K562 (cell line): Measurements from ENCODE around the gene MACROD2. TPM values are rescaled to one million over a fixed set of nuclear protein-coding genes. Genes with fewer than 3 reads are reported as not detected.

Experiments used
- ATAC-seq: fragments of 200-7000 bp; cut with Tn5 transposase; 3 replicates; pipeline ENCODE4 v1.9.1; 2020; ENCODE audit warnings: moderate library complexity
- BruUV-seq: library from RNA; stranded (reverse); fragments of 400-500 nt; replicated peaks from 2 replicates; lab custom pipeline; 2021; lab: Mats Ljungman, UMichigan
- CTCF ChIA-PET: fragments of 300-600 bp; formaldehyde crosslinking; extraction: SDS; loops from one replicate; lab custom pipeline; 2021; ENCODE audit warnings: low intra/inter-chr PET ratio; lab: Yijun Ruan, JAX
- POLR2A ChIA-PET: fragments of 300-600, 350-650 bp; sonication (Branson Sonifier 250); formaldehyde crosslinking; extraction: SDS; loops from one replicate; lab custom pipeline; 2021; ENCODE audit warnings: antibody characterized with exemption, inconsistent platforms; lab: Yijun Ruan, JAX
- DNase-seq, 4 experiments: peaks; one replicate each; pipeline versions ENCODE4 v3.0.0 to v3.0.0-alpha.2; 2011 to 2018; ENCODE audit warnings: low spot score in 3 of 4, mixed read lengths in 3 of 4; ENCODE audit errors: extremely low read depth in 1 of 4
- FAIRE-seq: peaks from 2 replicates; lab custom pipeline; 2011; peaks lifted over from hg19 to GRCh38; lab: Jason Lieb, UNC
- H2AFZ ChIP-seq: 2 replicates; pipeline ENCODE4 v1.6.0; 2011; ENCODE audit warnings: low read depth, low read length, control low read depth, inconsistent platforms
- H3K27ac ChIP-seq: fragments of 200-600 bp; 3 replicates; pipeline ENCODE4 v1.8.0; 2011; ENCODE audit warnings: low read depth, mild to moderate bottlenecking, control low read depth, inconsistent platforms, low read length, moderate library complexity, mixed read lengths; ENCODE audit errors: extremely low read depth
- H3K27me3 ChIP-seq, 2 experiments: fragments of 300-600 bp in 1 of 2; 2 replicates in 1 of 2; 3 replicates in 1 of 2; pipeline versions ENCODE4 v1.6.0 to v1.8.0; 2011; ENCODE audit warnings: inconsistent platforms in 2 of 2, low read length in 2 of 2, mild to moderate bottlenecking in 1 of 2, mixed read lengths in 1 of 2, moderate library complexity in 1 of 2; ENCODE audit not compliant: control insufficient read depth in 2 of 2, insufficient read depth in 2 of 2
- H3K36me3 ChIP-seq: fragments of 300-600 bp; 3 replicates; pipeline ENCODE4 v1.8.0; 2011; ENCODE audit warnings: mild to moderate bottlenecking, low read length, inconsistent platforms; ENCODE audit not compliant: control insufficient read depth, insufficient read depth
- H3K4me1 ChIP-seq, 2 experiments: fragments of 200-600 bp in 1 of 2; replicated peaks in 1 of 2; 2 replicates in 1 of 2; 3 replicates in 1 of 2; pipeline versions ENCODE4 v1.5.1 to v1.8.0; 2011; ENCODE audit warnings: inconsistent platforms in 2 of 2, low read length in 2 of 2, mild to moderate bottlenecking in 1 of 2, mixed read lengths in 1 of 2, moderate library complexity in 1 of 2; ENCODE audit not compliant: control insufficient read depth in 2 of 2, insufficient read depth in 2 of 2
- H3K4me2 ChIP-seq: 2 replicates; pipeline ENCODE4 v1.6.1; 2011; ENCODE audit warnings: low read length, control low read depth, inconsistent platforms, mixed read lengths; ENCODE audit not compliant: insufficient read depth
- H3K4me3 ChIP-seq: fragments of 200-600 bp; sonication (generic), shearing (Covaris generic); 2 replicates; pipeline ENCODE4 v1.5.1; 2016; ENCODE audit warnings: control low read depth, inconsistent platforms
- H3K79me2 ChIP-seq: fragments of 200-600 bp; 3 replicates; pipeline ENCODE4 v1.8.0; 2011; ENCODE audit warnings: low read length, inconsistent platforms; ENCODE audit not compliant: control insufficient read depth, insufficient read depth
- H3K9ac ChIP-seq, 2 experiments: 2 replicates each; pipeline versions ENCODE4 v1.6.0 to v1.6.1; 2011; ENCODE audit warnings: low read depth in 2 of 2, low read length in 2 of 2, control low read depth in 1 of 2, inconsistent platforms in 1 of 2, mild to moderate bottlenecking in 1 of 2, mixed read lengths in 1 of 2; ENCODE audit not compliant: insufficient read depth in 1 of 2
- H3K9me1 ChIP-seq: one replicate; pipeline ENCODE4 v1.6.0; 2011; ENCODE audit warnings: inconsistent platforms, mild to moderate bottlenecking, low read length, moderate library complexity; ENCODE audit not compliant: control insufficient read depth, insufficient read depth
- H3K9me3 ChIP-seq: replicated peaks from 2 replicates; pipeline ENCODE4 v1.5.1; 2011; ENCODE audit warnings: low read depth, low read length, inconsistent platforms; ENCODE audit not compliant: control insufficient read depth, insufficient read depth
- H4K20me1 ChIP-seq: replicated peaks from 2 replicates; pipeline ENCODE4 v1.6.1; 2011; ENCODE audit warnings: low read length, inconsistent platforms, mixed read lengths; ENCODE audit not compliant: control insufficient read depth, insufficient read depth
- GABPB1 ChIP-seq: sonication (generic); formaldehyde crosslinking; IDR thresholded peaks from 2 replicates; pipeline ENCODE4 v1.8.0; 2022; ENCODE audit warnings: mild to moderate bottlenecking, missing genetic modification reagents
- NCOA1 ChIP-seq: fragments of 450-650 bp; IDR thresholded peaks from 2 replicates; pipeline ENCODE4 v1.6.1; 2016; ENCODE audit warnings: low read depth
- WGBS: fragments of 100-300 bp; shearing (Covaris generic); methylation state at CpG from one replicate; pipeline ENCODE4 v1.1.6; 2016; ENCODE audit warnings: low coverage, mixed read lengths; ENCODE audit not compliant: insufficient coverage; ENCODE audit errors: missing lambda C conversion rate; 5-methylcytosine and 5-hydroxymethylcytosine counted together
- in situ Hi-C: fragments of 300-500 bp; cut with MboI; formaldehyde crosslinking; loops from 4 replicates; pipeline ENCODE4 v1.15.0; 2018; ENCODE audit warnings: inconsistent platforms, mixed read lengths
- intact Hi-C: fragments of 100-400 bp; cut with micrococcal nuclease; formaldehyde crosslinking; loops from 2 replicates; pipeline ENCODE4 v1.14.2; 2022
- polyA plus RNA-seq, 8 experiments: library from polyadenylated mRNA; depleted of rRNA in 4 of 8; stranded (reverse) in 5 of 8; unstranded in 3 of 8; fragments of >200 nt; fragmentation: Nextera tagmentation in 2 of 8; fragmentation: Illumina TruSeq in 1 of 8; extraction: Ambion mirVana in 2 of 8; extraction: Trizol in 1 of 8; gene quantifications; 2 replicates each; pipeline versions ENCODE4 v1.2.1 to v1.2.3, GENCODE V29; 2011 to 2014; ENCODE audit warnings: inconsistent platforms in 1 of 8, missing spikeins in 1 of 8
- total RNA-seq, 7 experiments: library from RNA; depleted of rRNA in 6 of 7; stranded (reverse); fragments of >200 nt in 6 of 7; fragmentation: Illumina TruSeq in 2 of 7; extraction: Trizol in 2 of 7; gene quantifications; 2 replicates each; pipeline versions ENCODE4 v1.2.1 to v1.2.3, GENCODE V29; 2011 to 2021; ENCODE audit warnings: low replicate concordance in 1 of 7
- TF ChIP-seq, protein P1 (sequence below): fragments of 250-450 bp; sonication (Bioruptor Pico); IDR thresholded peaks from 2 replicates; pipeline ENCODE4 v1.4.0; 2020; ENCODE audit warnings: mild to moderate bottlenecking, moderate library complexity, borderline replicate concordance
- TF ChIP-seq, protein P2 (sequence below): fragments of 450-650 bp; IDR thresholded peaks from 2 replicates; pipeline ENCODE4 v1.6.1; 2016; ENCODE audit warnings: missing biosample characterization, missing genetic modification characterization
- TF ChIP-seq, protein P3 (sequence below): fragments of 450-650 bp; IDR thresholded peaks from 2 replicates; pipeline ENCODE4 v1.6.1; 2017; ENCODE audit warnings: antibody characterized with exemption, mild to moderate bottlenecking

MACROD2 gene
- total and polyA plus RNA-seq, 9 of the 15 experiments (the other 6 are each of a cell fraction or from before 2014, with no cell fraction given) = not detected

DNA sequence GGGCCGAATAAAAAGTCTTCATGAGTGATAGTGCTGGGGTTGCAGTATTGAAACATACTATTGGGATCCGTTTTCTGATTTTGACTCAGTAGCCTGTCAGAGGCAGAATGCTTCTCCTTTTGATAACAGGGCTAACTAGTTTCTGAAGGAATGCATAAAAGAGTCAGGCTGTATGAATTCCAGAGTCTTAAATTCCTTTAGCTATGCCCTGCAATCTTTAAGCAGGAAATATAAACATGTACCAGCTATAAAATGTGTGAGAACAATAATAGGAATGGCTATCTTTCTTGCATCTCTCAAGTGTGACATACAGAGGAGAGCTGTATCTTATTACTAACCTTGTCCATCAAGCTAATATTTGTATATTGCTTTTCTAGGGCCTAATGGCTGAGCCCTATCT, 1660.8 kb downstream of the MACROD2 start (continued):
- TF ChIP-seq, protein P1, sequence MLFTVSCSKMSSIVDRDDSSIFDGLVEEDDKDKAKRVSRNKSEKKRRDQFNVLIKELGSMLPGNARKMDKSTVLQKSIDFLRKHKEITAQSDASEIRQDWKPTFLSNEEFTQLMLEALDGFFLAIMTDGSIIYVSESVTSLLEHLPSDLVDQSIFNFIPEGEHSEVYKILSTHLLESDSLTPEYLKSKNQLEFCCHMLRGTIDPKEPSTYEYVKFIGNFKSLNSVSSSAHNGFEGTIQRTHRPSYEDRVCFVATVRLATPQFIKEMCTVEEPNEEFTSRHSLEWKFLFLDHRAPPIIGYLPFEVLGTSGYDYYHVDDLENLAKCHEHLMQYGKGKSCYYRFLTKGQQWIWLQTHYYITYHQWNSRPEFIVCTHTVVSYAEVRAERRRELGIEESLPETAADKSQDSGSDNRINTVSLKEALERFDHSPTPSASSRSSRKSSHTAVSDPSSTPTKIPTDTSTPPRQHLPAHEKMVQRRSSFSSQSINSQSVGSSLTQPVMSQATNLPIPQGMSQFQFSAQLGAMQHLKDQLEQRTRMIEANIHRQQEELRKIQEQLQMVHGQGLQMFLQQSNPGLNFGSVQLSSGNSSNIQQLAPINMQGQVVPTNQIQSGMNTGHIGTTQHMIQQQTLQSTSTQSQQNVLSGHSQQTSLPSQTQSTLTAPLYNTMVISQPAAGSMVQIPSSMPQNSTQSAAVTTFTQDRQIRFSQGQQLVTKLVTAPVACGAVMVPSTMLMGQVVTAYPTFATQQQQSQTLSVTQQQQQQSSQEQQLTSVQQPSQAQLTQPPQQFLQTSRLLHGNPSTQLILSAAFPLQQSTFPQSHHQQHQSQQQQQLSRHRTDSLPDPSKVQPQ (CRISPR knock-in tag) = no peak

DNA sequence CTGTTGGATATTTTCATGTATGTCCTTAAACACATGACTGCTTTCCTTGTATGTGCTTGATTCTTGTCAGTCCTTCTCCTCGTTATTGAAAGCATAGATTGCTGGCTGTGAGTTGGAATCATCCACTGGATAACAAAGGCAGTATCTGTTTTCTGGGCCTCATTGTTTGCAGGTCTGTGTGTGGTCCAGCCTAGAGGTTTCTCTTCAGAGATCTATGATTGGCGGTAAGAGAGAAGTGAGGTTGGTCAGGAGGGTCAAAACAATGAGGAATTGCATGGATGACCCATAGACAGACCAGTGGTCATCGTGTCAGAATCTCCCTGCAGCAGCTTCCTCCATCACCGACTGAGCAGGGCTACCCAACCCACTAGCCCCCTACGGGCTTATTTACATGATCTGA, 1663.0 kb downstream of the MACROD2 start:
- Histone ChIP-seq H3K27me3 (no peaks in the 10 kb centered on the region), H3K4me1 (no peaks in the 10 kb centered on the region), H3K4me3 (no peak overlapping the region), H3K9me1 (no peaks in the 10 kb centered on the region), H3K79me2 (no peaks in the 10 kb centered on the region), H2AFZ (no peak overlapping the region), H3K27ac (no peak overlapping the region), H3K4me2 (no peak overlapping the region), H3K9ac (no peak overlapping the region), H3K9me3 (no peaks in the 10 kb centered on the region), H4K20me1 (no peaks in the 10 kb centered on the region), H3K36me3 (no peaks in the 10 kb centered on the region)
- ChIA-PET POLR2A (no interaction called here), CTCF (no interaction called here)
- DNase-seq (no peak), ATAC-seq (no peak), FAIRE-seq (no peak)
- BruUV-seq = no TSS peak
- WGBS = 0% methylated on average over 5 of the region's 5 CpGs
- in situ Hi-C loops (no loop called here), intact Hi-C loops (no loop called here)
- no peak for TF ChIP-seq NCOA1
- TF ChIP-seq, protein P2, sequence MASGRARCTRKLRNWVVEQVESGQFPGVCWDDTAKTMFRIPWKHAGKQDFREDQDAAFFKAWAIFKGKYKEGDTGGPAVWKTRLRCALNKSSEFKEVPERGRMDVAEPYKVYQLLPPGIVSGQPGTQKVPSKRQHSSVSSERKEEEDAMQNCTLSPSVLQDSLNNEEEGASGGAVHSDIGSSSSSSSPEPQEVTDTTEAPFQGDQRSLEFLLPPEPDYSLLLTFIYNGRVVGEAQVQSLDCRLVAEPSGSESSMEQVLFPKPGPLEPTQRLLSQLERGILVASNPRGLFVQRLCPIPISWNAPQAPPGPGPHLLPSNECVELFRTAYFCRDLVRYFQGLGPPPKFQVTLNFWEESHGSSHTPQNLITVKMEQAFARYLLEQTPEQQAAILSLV (tag) = no peak
- TF ChIP-seq, protein P3, sequence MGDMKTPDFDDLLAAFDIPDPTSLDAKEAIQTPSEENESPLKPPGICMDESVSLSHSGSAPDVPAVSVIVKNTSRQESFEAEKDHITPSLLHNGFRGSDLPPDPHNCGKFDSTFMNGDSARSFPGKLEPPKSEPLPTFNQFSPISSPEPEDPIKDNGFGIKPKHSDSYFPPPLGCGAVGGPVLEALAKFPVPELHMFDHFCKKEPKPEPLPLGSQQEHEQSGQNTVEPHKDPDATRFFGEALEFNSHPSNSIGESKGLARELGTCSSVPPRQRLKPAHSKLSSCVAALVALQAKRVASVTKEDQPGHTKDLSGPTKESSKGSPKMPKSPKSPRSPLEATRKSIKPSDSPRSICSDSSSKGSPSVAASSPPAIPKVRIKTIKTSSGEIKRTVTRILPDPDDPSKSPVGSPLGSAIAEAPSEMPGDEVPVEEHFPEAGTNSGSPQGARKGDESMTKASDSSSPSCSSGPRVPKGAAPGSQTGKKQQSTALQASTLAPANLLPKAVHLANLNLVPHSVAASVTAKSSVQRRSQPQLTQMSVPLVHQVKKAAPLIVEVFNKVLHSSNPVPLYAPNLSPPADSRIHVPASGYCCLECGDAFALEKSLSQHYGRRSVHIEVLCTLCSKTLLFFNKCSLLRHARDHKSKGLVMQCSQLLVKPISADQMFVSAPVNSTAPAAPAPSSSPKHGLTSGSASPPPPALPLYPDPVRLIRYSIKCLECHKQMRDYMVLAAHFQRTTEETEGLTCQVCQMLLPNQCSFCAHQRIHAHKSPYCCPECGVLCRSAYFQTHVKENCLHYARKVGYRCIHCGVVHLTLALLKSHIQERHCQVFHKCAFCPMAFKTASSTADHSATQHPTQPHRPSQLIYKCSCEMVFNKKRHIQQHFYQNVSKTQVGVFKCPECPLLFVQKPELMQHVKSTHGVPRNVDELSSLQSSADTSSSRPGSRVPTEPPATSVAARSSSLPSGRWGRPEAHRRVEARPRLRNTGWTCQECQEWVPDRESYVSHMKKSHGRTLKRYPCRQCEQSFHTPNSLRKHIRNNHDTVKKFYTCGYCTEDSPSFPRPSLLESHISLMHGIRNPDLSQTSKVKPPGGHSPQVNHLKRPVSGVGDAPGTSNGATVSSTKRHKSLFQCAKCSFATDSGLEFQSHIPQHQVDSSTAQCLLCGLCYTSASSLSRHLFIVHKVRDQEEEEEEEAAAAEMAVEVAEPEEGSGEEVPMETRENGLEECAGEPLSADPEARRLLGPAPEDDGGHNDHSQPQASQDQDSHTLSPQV = no peak
- no peak for TF ChIP-seq GABPB1 (CRISPR knock-in tag)
